ENCODE measurements around the gene NCOA5.

Gene NCOA5

DNA sequence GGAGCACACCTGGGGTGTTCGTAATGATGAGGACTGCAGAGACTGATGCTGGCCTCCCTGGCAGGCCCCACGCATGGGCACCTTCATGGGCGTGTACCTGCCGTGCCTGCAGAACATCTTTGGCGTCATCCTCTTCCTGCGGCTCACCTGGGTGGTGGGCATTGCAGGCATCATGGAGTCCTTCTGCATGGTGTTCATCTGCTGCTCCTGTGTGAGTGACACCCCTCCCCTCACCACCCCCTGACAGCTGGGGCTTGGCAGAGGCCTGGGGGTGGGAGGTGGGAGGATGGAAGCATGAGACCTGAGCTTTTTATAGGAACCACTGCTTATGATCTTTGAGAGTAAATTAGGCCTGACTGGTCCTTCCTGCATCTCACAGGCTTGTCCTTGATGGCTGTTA lies 54.0 kb downstream of the NCOA5 start:
- peak in 1 of 3 experiments; percentile 15 for DNase-seq

DNA sequence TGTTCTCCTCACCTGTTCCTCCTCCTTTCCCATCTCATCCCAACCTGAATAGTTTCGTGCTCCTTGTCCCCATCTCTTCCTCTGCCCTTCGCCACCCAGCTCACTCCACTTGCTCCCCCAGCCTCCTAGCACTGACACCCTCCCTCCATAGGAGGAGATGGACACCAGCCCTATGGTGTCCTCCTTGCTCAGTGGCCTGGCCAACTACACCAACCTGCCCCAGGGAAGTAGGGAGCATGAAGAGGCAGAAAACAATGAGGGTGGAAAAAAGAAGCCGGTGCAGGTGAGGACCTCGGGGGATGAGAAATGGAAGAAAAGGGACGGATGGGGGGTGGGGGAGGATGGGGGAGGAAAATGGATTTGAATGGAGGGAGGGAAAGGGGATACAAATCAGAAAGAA lies 54.5 kb downstream of the NCOA5 start:
- no peak for DNase-seq

DNA sequence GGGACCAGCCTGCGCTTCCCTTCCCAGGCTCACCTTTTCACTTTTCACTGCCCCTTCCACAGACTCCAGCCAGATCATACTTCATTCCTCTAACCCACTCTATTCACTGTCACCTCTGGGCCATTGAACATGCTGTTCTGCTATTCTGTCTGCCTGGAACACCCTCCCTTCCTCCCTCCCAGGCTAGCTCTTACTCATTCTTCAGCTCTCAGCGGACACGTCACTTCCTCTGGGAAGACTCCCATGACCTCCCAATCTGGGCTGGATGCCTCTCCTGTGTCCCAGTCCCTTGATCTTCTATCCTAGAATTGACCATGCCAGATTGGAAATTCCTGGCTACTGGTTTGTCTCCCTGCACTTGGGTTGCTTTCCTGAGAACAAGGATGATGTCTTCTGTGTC lies 55.7 kb downstream of the NCOA5 start:
- no peak for DNase-seq

DNA sequence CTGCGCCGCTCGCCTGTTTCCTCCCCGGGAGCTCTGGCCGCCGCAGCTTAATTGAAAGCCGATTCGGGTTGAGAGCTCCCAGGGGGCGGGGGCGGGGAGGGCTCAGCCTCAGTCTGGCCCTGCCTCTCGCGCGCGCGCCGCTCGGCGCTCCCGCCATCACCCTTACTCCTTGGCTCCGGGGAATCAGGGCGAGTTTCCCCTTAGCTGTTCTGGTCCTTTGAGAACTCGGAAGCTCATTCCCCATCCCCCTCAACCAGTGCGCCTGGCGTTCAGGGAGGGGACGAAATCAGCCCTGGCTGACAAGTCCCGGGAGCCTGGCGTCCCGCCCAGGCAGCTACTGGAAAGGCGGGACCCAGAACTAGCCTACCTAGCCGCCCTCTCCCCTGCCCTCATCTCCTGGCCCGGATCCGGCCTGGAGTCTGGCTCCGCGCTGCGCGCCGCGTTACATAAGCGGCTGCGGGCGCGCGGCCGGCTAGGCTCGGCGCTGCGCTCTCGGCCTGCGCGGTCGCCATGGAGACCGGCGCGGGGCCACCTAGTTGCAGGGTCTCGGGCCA lies 58.0 kb downstream of the NCOA5 start:
- peak; percentile 78 to 97 (median 97) for DNase-seq

DNA sequence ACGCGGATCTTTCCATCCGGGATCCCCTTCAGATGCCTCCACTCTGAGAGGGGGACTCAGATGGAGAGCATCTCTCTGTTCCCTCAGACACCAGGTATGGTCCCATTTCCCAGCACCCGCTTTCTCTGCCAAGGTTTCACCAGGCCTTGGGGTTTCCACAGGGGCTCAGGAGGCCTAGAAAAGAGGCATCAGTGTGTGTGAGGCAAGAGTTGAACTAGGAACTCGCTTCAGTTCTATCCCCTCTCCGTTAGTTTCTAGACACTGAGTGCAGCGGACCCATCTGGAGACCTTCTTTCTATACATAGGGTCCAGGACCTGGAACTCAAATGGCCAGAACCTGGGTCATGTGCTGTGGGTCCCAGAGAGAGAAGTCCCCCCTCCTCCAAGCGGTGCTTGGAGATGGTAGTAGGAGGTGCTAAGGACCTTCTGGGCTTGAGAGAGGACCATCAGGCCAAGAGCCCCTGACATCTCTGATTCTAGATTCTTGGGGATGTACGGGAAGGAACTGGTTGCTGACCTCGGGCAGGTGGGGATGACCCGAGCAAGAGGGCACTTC lies 58.7 kb downstream of the NCOA5 start:
- no peak for DNase-seq

DNA sequence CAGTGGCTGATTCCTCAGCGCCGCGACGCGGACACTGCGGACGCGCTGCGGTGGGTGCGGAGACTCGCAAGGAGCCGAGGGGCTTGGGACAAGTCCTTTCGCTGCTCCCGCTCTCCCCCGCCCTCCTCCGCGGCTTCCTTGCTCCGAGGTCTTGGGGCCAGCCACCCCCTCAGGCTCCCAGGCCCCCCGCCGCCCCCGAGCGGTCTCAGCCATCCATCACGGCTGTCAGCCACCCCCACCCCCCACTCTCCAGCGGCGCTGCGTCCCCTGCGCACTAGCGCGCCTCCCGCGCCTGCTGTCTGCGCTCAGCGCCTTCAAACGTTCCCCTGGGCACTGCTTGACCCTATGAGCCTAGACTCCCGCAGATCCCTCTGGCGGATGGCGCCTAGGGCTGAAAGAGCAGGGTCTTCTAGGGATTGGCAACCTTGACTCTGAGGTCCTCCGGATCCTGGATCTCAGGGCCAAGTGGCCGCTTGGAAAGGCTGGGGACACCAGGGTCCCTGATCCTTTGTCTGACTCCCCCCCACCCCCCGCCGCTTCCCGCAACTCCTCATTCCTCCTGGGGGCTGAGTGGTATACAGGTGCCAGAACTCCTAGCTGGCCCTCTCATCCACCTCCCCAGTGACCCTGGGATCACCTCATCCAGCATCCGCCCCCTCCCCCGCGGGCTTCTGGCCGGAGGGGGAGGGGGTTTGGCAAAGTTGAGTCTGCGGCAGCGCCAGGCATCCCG lies 59.3 kb downstream of the NCOA5 start:
- peak in 2 of 3 experiments; percentile 63 to 77 for DNase-seq

DNA sequence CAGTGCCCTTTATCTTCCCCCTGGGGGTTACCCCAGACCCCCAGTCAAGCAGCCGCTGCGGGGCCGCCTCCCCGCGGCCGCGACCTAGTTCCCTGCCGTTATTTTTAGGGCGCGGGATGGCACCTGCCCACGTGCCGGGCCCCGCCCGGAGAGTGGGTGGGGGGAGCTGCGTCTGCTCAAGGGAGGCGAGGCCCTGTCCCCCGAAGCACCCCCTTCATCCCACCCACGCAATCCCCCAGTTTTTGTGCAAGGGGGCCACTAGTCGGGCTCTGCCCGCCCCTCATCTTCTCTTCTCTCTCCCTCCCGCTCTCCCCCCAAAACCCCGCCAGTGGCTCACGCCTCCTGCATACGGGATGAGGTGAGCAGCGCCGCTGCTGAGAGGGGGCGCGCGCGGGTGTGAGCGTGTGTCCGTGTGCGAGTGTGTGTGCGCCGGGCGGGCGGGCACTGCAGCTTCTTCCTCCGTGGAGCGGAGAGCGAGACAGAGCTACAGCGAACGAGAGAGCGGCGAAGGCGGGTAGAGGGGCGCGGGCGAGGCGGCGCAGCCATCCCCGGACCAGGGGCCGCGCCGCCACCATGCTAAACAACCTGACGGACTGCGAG lies 60.9 kb downstream of the NCOA5 start, which contains the start of gene SLC12A5:
TSS of gene SLC12A5 (plus strand) at position 444 of the 600 bp plus-strand sequence. CDS start at position 574, 130 bp downstream.
- DNase-seq, result no peak

DNA sequence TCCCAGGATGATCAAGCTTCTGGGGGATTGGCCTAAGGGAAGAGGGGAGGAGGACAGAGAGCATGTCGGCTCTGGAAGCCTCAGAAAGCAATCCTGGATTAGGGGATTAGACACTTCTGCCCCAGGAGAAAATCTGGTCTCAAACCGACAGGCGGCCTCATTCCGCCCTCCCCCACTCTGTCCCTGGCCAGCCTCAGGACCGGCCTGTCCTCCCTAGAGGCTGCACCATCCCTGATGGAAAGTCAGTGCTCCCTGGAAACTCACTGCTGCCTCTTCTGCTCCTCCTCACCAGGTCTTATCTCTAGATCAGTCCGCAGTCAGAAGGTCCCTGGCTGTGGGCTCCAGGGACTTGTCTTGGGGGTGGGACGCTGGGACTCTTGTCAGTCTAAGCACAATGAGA lies 61.7 kb downstream of the NCOA5 start:
- no peak for DNase-seq

DNA sequence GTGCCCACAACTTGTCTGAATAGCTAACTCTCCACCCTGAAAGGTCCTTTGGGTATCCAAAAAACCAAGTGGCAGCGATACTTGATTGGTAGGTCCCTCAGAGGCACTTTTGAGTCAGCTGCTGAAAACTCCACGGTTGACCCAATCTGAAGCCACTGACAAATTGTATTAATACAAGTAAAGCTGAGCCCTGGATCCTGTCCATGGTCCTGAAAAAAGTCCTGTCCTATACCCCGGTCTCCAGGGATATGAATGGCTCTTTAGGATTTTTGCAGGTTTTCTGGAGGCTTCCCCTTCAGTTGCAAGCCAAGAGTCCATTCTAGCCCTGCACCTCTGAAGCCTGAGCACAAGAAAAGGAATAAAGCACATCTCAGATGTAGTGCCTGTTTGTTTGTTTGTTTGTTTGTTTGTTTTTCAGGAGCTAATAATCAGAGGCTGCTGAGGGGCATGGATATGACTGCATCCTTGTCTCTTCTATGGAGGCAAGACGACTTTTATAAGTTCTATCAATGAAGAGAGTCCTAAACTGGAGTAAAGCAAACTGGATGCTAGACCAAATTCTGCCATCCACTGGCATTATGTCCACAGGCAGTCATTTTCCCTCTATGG lies 62.4 kb downstream of the NCOA5 start:
- no peak for DNase-seq

DNA sequence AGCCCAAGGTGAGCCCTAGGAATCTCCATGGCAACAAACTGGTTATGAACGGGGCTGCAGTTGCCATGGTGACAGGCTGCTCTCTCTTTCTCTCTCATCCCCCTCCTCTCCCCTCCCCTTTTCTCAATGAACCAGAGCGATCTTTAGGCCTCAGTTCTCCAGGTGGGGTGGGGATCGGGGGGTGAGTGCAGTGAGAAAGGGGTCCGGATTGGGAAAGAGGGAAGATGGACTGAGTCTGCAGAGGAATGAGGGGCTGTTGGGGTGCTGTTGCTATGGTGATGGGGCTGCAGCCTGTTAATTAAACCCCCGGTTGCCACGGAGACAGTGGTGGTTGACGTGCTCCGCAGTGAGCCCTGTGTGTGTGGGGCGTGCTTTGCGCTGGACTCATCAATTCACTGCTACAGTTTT lies 64.4 kb downstream of the NCOA5 start:
- DNase-seq, result peak in 2 of 3 experiments; percentile 64 to 88

DNA sequence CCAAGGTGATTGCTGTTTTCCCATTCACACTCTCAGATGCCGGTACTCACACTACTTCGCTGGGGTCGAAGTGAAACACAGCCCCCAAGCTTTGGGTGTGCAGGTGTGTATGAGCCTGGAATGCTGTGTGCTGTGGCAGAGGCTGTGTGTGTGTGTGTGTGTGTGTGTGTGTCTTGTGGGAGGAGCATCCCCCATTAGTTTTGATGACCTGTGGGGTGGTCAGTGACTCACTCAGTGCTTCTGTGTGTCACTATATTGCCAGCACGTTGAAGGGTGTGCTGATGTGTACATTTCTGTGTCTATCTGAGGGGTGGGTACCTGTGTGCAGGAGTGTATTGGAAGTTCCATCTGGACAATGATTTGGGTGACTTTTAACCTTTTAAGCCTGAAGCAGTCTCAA lies 65.8 kb downstream of the NCOA5 start:
- DNase-seq, result no peak

DNA sequence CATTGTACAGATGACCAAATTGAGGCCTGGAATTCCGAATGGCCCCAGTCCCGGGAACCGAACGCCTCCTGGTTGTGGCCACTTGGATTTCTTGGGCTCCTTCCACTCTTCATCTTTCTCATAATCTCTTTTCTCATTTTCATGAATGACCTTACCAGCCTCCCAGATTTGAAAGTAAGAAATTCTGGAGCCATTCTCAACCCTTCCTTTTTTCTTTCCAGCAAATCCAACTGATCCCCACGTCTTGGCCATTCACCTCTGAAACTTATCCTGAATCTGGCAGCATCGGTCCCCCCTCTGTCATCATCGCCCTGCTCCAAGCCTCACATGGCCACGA lies 66.6 kb downstream of the NCOA5 start:
- DNase-seq, result no peak

DNA sequence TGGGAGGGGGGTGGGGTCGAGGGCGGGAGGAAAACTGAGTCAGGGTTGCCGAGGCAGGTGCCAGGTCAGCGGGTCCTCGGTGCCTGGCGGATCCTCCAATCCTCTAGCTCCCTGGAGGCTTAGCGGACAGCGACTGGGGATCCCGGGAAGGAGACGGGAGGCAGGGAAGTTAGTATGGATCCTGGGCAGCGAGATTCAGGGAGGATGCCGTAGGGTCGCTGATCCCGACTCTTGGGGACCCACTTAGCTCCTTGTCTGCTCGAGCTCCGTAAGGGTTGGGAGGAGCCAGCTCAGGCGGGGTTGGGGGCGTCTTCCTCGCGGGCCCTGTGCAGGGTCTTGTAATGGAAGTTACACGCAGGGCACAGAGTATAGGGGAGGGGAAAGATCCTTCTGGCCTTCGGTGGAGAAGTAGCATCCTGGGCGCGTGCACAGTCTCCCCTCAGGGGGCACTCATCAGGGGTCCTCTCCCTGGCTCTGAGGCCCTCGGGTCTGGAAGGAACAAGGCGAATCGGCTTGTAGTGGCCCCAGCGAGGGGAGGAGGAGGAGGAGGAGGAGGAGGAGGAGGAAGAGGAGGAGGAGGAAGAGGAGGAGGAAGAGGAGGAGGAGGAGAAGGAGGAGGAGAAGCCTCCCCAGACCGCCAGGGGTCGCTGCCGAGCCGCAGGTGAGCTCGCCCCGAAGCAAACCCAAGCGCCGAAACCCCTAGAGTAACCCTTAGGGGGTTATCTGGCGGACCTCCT lies 67.2 kb downstream of the NCOA5 start:
- peak; percentile 67 to 82 (median 82) for DNase-seq

DNA sequence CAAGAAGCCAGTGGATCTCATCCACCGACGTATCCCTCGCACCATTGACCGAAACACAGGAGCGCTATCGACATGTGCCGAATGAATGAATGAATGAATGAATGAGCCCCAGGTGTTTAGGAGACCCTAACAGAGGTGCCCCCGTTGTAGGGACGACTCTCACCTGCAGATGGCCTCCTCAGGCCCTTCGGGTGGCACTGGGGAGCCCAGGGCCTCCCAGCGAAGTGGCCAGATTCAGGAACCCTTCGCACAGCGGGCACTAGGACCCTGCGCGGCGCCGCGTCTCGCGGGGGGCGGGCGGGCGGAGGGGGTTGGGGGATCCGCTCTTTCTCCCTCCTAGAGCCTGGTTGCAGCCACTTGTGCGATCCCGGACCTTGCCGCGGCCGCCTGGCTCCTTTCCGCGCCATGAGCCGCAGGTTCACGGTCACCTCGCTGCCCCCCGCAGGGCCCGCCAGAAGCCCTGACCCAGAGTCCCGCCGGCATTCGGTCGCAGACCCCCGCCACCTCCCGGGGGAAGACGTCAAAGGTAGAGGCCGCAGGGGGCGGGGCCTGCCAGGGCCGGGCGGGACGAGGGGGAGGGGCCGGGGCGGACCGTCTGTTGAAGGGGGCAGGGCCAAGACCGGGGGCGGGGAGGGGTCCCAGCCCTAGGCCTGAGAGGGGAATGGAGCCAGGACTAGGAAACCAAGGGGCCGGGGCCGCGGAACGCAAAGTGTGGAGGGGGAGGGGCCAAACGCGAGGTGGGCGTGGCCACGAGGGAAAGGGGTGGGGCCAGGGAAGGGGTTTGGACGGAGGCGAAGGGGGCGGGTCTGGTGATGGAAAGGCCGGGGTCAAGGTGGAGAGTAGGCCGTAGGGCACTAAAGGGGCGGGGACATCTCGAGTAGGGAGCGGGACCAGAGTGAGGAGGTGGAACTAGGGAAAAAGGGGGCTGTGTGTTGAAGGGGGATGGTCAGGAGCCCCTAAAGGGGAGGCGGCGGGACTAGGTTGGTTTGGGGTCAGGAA lies 68.1 kb downstream of the NCOA5 start:
- DNase-seq, result peak; percentile 79 to 96 (median 95)

DNA sequence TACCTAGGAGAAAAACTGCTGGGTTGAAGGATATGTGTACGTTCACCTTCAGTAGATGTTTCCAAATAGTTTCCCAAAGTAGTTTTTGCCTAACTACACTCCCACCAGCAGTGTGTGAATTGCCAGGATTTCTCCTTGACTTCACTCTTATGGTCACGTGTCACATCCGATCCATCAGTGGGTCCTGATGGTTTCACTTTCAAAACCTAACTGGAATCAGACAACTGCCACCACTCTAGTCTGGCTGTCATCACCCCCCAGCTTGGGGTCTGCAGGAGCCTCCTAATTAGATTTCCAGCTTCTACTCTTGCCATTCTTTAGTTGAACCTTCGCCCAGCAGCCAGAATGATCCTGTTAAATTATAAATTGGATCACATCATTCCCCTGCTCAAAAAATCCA lies 69.2 kb downstream of the NCOA5 start:
- no peak for DNase-seq

DNA sequence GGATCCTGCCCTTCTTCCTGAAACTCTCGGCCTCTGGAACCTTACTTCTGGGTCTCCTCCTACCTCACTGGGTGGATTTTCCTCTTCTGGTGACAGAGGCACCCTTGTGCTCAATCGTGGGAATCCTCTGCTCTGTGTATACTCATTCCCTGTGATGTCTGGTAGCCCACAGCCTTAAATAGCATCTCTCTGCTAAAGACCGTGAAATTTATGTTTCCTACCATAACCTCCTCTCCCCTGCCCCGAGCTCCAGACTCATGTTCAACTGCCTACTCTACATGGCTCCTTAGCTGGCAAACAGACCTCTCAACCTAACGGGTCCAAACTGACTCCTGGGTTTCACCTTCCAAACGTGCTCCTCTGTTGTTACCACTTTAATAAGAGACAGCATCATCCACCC lies 71.2 kb downstream of the NCOA5 start:
- DNase-seq, result no peak

DNA sequence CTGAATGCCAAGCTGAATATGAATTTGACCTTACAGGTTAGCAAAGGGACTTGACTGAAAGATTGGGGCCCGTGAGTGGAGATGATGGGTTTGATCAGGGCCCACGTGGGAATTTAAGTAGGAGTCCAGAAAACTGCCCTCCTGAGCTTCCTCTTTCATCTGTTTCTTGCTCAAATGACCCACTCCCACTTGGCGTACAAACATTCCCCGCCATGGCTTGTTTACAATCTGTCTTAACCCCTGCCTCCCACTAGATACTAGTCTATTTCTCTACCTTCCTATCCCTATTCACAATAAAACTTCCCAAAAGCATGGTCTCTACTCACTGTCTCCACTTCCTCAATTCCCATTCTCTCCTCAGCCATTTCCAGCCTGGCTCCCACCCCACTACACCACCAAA lies 71.7 kb downstream of the NCOA5 start:
- no peak for DNase-seq

DNA sequence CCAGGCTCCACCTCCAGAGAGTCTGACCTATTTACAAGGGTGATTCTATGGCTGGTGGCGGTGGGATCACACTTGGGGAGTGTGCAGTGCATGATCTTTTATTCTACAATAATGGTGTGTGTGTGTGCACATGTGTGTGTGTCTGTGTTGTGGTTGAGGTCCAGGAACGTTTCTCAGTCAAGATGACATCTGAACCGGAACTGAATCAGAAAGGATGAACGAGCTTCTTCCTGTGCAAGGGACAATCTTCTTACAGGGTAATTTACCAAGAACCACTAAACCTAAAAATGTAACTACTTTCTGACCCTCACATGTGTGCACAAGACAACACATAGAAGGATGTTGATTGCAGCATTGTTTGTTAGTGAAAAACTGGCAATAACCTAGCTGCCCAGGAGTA lies 72.5 kb downstream of the NCOA5 start:
- DNase-seq, result no peak

DNA sequence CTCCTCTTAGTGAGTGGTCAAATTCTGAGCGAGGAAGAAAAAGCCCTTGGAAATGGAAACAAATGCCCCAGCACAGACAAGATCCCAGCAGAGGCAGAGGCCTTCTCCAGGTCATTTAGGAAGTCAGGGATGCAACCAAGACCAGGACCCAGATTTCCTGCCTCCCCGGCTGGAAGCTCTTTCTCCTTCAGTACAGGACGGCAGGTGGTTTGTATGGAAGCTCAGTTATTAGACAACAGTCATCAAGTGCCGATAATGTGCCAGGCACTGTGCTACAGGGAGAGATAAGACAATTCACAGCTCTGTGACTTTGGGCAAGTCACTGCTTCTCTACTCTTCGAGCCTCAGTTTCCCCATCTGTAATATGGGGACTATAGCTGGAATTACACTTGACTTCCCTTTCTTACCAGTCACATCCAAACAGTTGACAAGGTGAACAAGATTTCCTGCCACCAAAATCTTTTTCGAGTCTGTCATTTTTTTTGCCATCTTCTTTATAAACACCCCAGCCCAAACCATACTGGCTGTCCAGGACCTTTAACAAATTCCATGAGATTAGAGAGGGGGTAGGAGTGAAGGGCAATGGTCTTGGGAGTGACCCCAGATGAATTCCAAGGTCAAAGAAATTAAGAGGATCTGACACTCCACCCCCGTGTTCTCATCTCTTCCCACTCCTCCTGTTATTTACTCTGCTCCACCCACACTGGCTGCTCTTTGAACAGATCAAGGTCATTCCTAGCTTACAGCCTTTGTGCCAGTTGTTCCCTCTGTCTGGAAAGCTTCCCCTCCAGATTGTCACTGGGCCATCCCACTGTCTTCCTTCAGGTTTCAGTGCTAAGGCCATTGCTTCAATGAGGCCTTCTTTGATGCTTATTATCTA lies 75.0 kb downstream of the NCOA5 start:
- peak in 1 of 3 experiments; percentile 30 for DNase-seq

DNA sequence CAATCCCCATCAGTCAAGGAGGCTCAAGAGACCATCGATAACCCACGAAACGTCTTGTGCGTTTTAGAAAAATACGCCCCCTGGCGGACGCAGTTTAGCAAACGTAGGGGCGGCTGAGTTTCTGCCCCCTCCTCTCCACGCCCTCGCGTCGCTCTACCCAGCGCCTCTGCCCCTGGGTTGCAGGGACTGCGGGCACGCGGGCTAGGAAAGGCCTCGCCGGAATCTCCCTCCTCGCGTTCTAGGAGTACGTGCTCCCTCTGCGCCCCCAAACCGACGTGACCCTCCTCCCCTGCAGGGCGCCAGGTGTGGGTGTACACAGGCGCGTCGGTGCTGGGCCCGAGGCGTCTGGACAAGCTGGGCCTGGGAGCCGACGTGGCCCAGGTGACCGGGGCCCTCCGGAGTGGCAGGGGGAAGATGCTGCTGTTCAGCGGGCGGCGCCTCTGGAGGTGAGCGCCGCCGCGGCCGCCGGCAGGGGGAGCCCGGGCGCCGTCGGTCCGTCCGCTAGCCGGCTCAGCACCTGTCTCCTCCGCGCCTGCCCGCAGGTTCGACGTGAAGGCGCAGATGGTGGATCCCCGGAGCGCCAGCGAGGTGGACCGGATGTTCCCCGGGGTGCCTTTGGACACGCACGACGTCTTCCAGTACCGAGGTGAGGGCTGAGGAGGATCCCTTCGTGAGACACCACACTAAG lies 75.8 kb downstream of the NCOA5 start:
- DNase-seq, result peak; percentile 90 to 95 (median 94)

Data from NCI-H1417 (cell line).